Activated CD8-positive, alpha-beta memory T cell treated with anti-CD3 and anti-CD28 coated beads, Interleukin-2, amount 50 U/mL, for 48 hours (primary cell): ENCODE data around the gene ARSG.
A peak's percentile ranks its signal among the peaks of the same experiment; 100 is the strongest.
"Not testable (repeated sequence)": the region's sequence is repeated elsewhere in the genome, so short reads cannot be mapped to it uniquely, and the experiment has no call there.

Experiments
- DNase-seq: peaks from one replicate; pipeline ENCODE4 v3.0.0-alpha.2; 2020

ARSG gene

GRCh38 chr17:68341482-68341881 is 50.2 kb downstream of the ARSG start:
- no peak for DNase-seq

GRCh38 chr17:68343976-68344375 is 52.7 kb downstream of the ARSG start:
- DNase-seq = no peak

GRCh38 chr17:68344701-68345136 is 53.4 kb downstream of the ARSG start:
- DNase-seq = peak; percentile 64

GRCh38 chr17:68346448-68346847 is 55.2 kb downstream of the ARSG start:
- peak; percentile 86 for DNase-seq

- DNase-seq = no peak
Measured at GRCh38 chr17:68347380-68347779, 56.1 kb downstream of the ARSG start.

- no peak for DNase-seq
Measured at GRCh38 chr17:68349157-68349556, 57.9 kb downstream of the ARSG start.

GRCh38 chr17:68351395-68351794 is 60.1 kb downstream of the ARSG start:
- no peak for DNase-seq

- DNase-seq = no peak
Measured at GRCh38 chr17:68352041-68352440, 60.7 kb downstream of the ARSG start.

GRCh38 chr17:68352671-68353070 is 61.4 kb downstream of the ARSG start:
- not testable (repeated sequence) for DNase-seq

GRCh38 chr17:68353111-68353521 is 61.8 kb downstream of the ARSG start:
- no peak for DNase-seq

GRCh38 chr17:68354311-68354710 is 63.0 kb downstream of the ARSG start:
- DNase-seq = not testable (repeated sequence)

GRCh38 chr17:68355108-68355507 is 63.8 kb downstream of the ARSG start:
- DNase-seq = not testable (repeated sequence)

- peak; percentile 74 for DNase-seq
Measured at GRCh38 chr17:68356520-68356919, 65.2 kb downstream of the ARSG start.

GRCh38 chr17:68356949-68357455 is 65.7 kb downstream of the ARSG start:
- no peak for DNase-seq

GRCh38 chr17:68357886-68358285 is 66.6 kb downstream of the ARSG start:
- DNase-seq = no peak

- DNase-seq = no peak
Measured at GRCh38 chr17:68359791-68360535, 68.7 kb downstream of the ARSG start.

GRCh38 chr17:68365469-68365868 is 74.2 kb downstream of the ARSG start:
- DNase-seq = no peak

GRCh38 chr17:68368387-68368786 is 77.1 kb downstream of the ARSG start:
- DNase-seq = no peak

GRCh38 chr17:68375566-68375965 is 84.3 kb downstream of the ARSG start:
- DNase-seq = no peak

- not testable (repeated sequence) for DNase-seq
Measured at GRCh38 chr17:68376178-68376577, 84.9 kb downstream of the ARSG start.

GRCh38 chr17:68377771-68378267 is 86.5 kb downstream of the ARSG start:
- no peak for DNase-seq

- no peak for DNase-seq
Measured at GRCh38 chr17:68378268-68379176, 87.2 kb downstream of the ARSG start.

GRCh38 chr17:68379177-68379510 is 87.8 kb downstream of the ARSG start:
- DNase-seq = no peak
